GM12891 (cell line): ENCODE measurements around the gene ACP5. TPM values are rescaled to one million over a fixed set of nuclear protein-coding genes. Genes with fewer than 3 reads are reported as not detected.
"Not testable (repeated sequence)": the region's sequence is repeated elsewhere in the genome, so short reads cannot be mapped to it uniquely, and the experiment has no call there.

Experiments used
- DNase-seq: peaks from one replicate; pipeline ENCODE4 v3.0.0; 2011; ENCODE audit warnings: low spot score; ENCODE audit not compliant: insufficient read length
- FAIRE-seq: peaks from 2 replicates; lab custom pipeline; 2011; peaks lifted over from hg19 to GRCh38; lab: Jason Lieb, UNC
- PAX5 ChIP-seq: IDR thresholded peaks from 2 replicates; pipeline ENCODE4 v1.6.1; 2011; ENCODE audit warnings: low read length, moderate library complexity, mild to moderate bottlenecking; ENCODE audit not compliant: insufficient read depth, severe bottlenecking
- POLR2A ChIP-seq: IDR thresholded peaks from 2 replicates; pipeline ENCODE4 v1.6.1; 2011; ENCODE audit warnings: low read depth, low read length, control low read depth
- POLR2AphosphoS5 ChIP-seq: IDR thresholded peaks from 2 replicates; pipeline ENCODE4 v1.6.1; 2011; ENCODE audit warnings: low read depth, low read length, control low read depth
- POU2F2 ChIP-seq: IDR thresholded peaks from 2 replicates; pipeline ENCODE4 v1.6.1; 2011; ENCODE audit warnings: low read depth, mild to moderate bottlenecking, control low read depth, low read length, moderate library complexity
- SPI1 ChIP-seq: IDR thresholded peaks from 2 replicates; pipeline ENCODE4 v1.6.1; 2011; ENCODE audit warnings: low read depth, low read length, control low read depth
- TAF1 ChIP-seq: IDR thresholded peaks from 2 replicates; pipeline ENCODE4 v1.6.1; 2011; ENCODE audit warnings: low read depth, low read length, control low read depth
- polyA plus RNA-seq: library from polyadenylated mRNA; unstranded; fragments of >200 nt; gene quantifications from one replicate; pipeline ENCODE4 v1.2.1, GENCODE V29; 2012; ENCODE audit warnings: low read depth, missing spikeins, inconsistent platforms; ENCODE audit not compliant: missing spikeins

The ACP5 gene
- 26.1 TPM for polyA plus RNA-seq

DNA sequence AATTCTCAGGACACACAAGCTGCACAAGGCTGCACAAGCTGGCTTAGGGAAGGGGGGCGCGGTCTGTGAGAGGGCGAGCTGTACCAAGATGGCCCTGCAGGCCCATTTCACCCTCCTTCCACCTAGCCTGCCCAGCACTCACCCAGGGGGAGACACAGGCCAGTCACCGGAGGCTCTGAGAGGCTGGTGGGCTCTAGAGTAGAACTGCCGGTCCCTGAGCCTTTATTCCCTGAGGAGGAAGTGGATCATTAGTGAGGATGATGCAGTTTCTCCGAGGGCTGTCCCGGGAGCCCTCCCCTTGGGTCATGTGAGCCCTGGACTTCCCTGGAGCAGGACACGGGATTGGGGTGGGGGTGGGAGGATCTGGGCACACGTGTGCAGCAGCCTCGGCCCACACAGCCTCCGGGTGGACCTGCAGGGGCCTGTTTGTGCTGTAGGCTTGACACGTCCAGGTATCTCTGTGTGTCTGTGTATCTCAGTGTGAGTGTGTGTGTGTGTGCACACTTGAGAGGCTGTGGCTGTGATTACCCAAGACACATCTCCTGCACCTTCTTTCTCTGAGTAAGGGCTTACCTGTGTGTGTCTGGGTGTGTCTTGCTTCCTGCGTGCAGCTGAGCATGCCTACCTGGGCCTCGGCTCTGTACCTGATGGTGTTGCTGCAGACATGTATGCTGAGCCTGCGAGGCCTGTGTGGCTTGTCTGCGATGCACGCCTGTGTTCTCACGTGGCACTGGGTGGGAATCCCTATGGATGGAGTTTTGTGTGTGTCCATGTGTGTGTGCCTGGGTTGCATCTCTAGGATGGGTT is at the start of gene ACP5:
TSS of gene ACP5 (minus strand) at position 195 of the 807 bp plus-strand sequence. CDS start 328 bp downstream, outside the sequence.
- DNase-seq (no peak), FAIRE-seq (peak; percentile 31)
- TF ChIP-seq TAF1 (no peak), PAX5 (no peak), POU2F2 (no peak), POLR2AphosphoS5 (no peak), POLR2A (no peak), SPI1 (no peak)

DNA sequence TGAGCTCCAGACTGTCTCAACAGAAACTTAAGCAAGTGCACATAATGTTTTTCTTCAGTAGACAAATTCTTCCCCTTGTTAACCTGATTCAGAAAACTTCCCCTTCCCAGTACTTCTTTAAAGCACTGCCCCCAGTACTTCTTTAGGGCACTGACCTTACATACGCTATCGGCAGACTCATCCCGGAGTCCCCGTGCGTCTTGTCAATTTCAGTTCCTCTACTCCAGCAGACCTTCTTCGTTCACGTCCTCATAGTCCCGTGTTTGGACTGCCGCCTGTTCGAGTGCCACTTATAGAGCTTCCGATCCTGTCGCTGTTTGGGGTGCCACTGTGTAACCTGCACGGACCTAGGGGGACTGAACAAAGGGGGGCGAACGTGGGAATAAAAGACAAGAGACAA is 48.8 kb upstream of the ACP5 start:
- DNase-seq, result no peak
- FAIRE-seq, result no peak
- no peak for TF ChIP-seq PAX5
- TF ChIP-seq POU2F2, result no peak
- TF ChIP-seq POLR2AphosphoS5, result no peak
- no peak for TF ChIP-seq POLR2A
- no peak for TF ChIP-seq TAF1
- no peak for TF ChIP-seq SPI1

DNA sequence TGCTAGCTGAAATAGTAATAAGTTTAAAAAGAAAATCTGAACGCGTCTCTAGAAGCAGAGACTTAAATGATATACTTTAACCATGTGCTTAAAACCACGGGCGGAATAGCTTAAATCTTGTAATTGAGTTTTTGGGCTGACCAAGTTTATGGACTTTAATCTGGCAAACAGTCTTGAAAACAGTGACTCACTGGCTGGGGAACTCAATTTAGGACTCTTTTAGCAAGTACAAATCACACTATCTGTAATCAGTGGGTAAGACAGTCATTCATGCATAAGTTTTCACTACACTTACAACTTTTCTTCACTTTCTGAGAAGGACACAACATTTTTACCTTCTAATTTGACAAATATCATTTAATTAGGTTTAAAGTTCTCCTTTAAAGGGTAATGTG is 46.6 kb upstream of the ACP5 start:
- TF ChIP-seq POU2F2, result no peak
- no peak for TF ChIP-seq SPI1
- TF ChIP-seq POLR2AphosphoS5, result no peak
- TF ChIP-seq PAX5, result no peak
- no peak for TF ChIP-seq TAF1
- TF ChIP-seq POLR2A, result no peak
- DNase-seq, result no peak
- peak; percentile 26 for FAIRE-seq

DNA sequence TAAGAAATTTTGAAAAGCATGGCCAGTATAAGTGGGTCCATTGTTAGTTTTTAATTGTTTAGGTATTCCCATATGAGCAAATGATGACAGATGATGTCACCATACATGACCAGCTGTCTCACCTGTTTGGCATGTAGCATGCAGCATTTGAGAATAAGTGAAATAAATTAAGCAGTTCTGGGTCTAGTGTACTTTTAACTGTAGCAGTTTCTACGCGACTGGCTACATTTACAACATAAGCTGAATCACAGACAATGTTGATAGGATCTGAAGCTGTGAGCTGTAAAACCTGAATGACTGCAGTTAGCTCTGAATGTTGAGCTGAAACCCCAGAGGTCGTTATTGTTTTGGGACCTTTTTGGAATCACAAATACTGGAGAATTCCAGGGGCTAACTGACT is 45.0 kb upstream of the ACP5 start:
- not testable (repeated sequence) for DNase-seq, FAIRE-seq

DNA sequence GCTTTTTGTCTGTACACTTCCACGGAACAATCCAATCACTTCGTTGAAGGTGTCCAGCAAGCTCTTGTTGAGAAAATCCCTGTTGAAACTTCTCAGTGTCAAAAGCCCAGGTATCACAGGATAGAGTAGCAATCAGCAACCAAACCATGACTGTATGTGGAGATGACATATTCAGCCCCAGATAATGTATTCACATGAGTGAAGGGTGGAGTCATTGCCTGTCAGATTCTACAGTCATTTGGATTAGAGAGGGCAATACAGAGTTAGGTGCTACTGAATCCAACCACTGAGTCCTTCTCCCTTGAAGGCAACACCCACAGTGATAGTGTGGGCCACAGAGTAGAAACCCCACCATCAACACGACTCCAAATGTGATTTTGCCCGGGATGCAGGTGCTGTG is 43.1 kb upstream of the ACP5 start:
- TF ChIP-seq SPI1, result no peak
- TF ChIP-seq POLR2A, result no peak
- TF ChIP-seq PAX5, result no peak
- no peak for TF ChIP-seq TAF1
- no peak for TF ChIP-seq POLR2AphosphoS5
- no peak for TF ChIP-seq POU2F2
- DNase-seq, result no peak
- no peak for FAIRE-seq

DNA sequence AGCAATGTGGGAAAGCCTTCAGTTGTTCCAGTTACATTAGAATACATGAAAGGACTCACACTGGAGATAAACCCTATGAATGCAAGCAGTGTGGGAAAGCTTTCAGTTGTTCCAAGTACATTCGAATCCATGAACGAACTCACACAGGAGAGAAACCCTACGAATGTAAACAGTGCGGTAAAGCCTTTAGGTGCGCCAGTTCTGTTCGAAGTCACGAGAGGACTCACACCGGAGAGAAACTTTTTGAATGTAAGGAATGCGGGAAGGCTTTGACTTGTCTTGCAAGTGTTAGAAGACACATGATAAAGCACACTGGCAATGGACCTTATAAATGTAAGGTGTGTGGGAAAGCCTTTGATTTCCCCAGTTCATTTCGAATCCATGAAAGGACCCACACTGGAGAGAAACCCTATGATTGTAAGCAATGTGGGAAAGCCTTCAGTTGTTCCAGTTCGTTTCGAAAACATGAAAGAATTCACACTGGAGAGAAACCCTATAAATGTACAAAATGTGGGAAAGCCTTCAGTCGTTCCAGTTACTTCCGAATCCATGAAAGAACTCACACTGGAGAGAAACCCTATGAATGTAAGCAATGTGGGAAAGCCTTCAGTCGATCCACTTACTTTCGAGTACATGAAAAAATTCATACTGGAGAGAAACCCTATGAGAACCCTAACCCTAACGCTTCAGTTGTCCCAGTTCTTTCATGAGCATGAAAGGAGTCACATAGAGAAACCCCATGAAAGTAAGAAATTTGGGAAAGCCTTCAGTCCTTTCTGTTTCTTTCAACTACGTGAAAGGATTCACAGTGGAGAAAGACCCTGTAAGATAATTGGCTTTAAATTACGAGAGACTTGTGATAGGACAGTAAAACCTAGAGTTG is 40.0 kb upstream of the ACP5 start:
- no peak for TF ChIP-seq POLR2AphosphoS5
- no peak for TF ChIP-seq POU2F2
- no peak for TF ChIP-seq POLR2A
- TF ChIP-seq SPI1, result no peak
- TF ChIP-seq PAX5, result no peak
- TF ChIP-seq TAF1, result no peak
- no peak for FAIRE-seq
- no peak for DNase-seq

DNA sequence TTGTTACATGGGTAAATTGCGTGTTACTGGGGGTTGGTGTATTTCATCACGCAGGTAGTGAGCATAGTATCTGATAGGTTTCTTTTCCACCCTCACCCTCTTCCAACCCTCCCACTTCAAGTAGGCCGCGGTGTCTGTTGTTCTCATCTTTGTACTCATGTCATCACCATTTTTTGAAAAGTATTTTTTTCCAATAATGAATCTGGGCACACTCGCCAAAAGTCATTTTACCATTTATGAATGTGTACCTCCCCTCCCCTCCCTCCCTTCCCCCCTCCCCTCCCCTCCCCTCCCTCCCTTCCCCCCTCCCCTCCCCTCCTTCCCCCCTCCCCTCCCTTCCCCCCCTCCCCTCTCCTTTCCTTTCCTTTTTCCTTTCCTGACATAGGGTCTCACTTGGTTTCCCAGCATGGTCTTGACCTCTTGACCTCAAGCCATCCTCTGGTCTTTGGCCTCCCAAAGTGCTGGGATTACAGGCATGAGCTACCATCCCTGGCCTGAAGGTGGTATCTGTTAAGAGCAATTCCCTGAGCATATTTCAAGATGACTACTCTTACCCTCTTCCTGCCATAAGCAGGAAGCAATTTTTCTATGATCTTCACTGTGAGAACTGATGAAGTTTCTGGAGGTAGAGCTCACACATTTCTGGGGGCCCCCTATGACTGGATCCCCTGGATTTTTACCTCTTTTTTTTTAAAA is 35.5 kb upstream of the ACP5 start:
- FAIRE-seq (peak; percentile 28), DNase-seq (no peak)
- TF ChIP-seq POLR2A (no peak), SPI1 (no peak), TAF1 (no peak), POLR2AphosphoS5 (no peak), PAX5 (no peak), POU2F2 (no peak)

DNA sequence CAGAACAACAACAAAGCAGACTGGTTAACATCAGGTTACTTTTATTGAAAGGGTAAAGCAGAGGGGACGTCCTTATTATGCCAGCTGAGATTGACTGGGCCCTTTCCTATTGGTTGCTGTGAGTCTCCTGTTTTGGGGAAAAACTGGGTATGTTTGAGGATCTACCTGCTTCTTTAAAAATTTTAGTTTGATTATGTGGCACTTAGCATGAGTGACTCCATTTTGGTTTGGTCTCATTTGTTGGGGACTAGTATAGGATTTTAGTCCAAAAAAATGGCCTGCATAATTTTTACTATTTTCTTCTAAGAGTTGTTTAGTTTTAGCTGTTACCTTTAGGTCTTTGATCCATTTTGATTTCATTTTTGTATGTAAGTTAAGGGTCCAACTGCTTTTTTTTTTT is 34.3 kb upstream of the ACP5 start:
- TF ChIP-seq POU2F2, result no peak
- no peak for TF ChIP-seq PAX5
- TF ChIP-seq SPI1, result no peak
- TF ChIP-seq TAF1, result no peak
- no peak for TF ChIP-seq POLR2AphosphoS5
- TF ChIP-seq POLR2A, result no peak
- FAIRE-seq, result no peak
- no peak for DNase-seq

DNA sequence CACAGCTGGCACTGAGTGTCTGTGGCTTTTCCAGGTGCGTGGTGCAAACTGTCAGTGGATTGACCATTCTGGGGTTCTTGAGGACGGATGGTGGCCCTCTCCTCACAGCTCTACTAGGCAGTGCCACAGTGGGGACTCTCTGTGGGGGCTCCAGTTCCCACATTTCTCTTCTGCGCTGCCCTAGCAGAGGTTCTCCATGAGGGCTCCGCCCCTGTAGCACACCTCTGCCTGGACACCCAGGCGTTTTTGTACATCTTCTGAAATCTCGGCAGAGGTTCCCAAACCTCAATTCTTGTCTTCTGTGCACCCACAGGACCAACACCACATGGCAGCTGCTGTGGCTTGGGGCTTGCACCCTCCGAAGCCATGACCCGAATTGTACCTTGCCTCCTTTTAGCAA is 29.0 kb upstream of the ACP5 start:
- no peak for FAIRE-seq

DNA sequence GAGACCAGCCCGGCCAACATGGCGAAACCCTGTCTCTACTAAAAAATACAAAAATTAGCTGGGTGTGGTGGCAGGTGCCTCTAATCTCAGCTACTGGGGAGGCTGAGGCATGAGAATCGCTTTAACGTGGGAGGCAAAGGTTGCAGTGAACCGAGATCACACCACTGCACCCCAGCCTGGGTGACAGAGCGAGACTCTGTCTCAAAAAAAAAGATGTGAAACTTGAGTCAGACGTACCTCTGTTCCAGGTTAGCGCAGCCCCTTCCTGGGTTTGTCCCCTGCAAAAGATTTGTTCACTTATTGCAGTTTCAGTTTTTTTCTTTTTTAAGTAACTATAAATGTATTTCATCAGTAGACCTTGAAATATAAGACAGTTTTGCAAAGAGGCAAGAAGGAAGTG is 22.3 kb upstream of the ACP5 start:
- FAIRE-seq, result peak; percentile 28
- DNase-seq, result not testable (repeated sequence)

More for the DNA sequence above, 29.0 kb upstream of the ACP5 start:
- TF ChIP-seq SPI1, result no peak
- no peak for TF ChIP-seq TAF1
- no peak for TF ChIP-seq POLR2AphosphoS5
- TF ChIP-seq PAX5, result no peak
- TF ChIP-seq POLR2A, result no peak
- TF ChIP-seq POU2F2, result no peak
- DNase-seq, result no peak
